Measurements from ENCODE around the gene MYO19. TPM values are rescaled to one million over a fixed set of nuclear protein-coding genes. Genes with fewer than 3 reads are reported as not detected.

The MYO19 gene
- total and polyA plus RNA-seq, 2 of the 8 experiments (the other 6 are each of a cell fraction or from before 2014, with no cell fraction given), result 126 to 163 TPM

DNA sequence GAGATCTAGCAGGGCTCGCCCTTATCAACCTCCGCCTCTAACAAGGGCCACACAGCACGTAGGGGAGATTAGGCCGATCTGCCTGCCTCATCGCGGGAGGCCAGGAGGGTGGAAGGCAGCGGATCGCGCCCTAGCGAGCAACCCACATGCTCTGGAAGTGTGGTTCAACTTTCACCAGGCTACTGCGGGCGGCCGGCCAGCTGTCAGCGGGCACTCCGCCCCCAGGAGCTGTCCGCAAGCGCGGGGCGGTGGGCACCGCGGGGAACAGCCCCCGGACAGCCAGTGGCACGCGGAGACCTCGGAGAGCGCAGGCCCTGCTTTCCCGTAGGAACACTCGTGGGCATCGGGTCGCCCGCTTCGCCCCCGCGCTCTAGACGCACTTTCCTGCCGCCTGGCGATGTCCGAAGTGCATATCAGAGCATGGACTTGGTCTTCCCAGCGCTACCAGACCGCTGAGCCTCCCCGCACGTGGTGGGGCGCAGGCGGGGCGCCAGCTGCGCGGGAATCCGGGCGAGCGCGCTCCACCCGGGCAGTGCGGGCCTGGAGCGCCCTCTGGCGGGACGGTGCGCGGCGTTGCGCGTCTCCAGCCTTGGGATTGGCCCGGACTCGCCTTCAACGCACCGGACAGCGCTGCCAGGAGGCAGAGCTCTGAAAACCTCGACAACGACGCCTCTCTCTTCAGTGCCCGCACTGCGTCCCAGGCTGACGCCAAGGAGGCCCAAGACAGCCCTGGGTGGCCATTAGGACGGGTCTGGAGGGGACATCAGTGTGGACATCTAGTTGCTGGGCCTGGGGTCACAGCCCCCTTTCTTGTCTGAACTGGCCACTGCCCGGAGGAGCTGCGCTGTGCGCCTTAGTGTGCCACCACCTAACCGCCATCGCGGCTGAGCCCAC is 51.8 kb downstream of the MYO19 start:
- Histone ChIP-seq H3K4me1 (replicated peaks in 1 of 4; ENCODE audit: control insufficient read depth in 3 of 4, insufficient read depth in 4 of 4, low read length in 3 of 4) (peaks cover 0 to 11% (median 9%) of the 10 kb centered on the region in 4 experiments; a peak in 5 of 7 replicates), H3K27me3 (replicated peaks in 1 of 4; ENCODE audit: control insufficient read depth in 3 of 4, extremely low read depth in 1 of 4, insufficient read depth in 3 of 4, low read length in 3 of 4) (peaks cover 15 to 31% (median 26%) of the 10 kb centered on the region in 4 experiments), H3K4ac (replicated peaks; ENCODE audit: insufficient read length, low read depth, low read length) (no peak overlapping the region), H3K79me2 (ENCODE audit: control insufficient read depth in 1 of 2, insufficient read depth in 2 of 2, low read length in 2 of 2) (peaks cover 0 to 8% of the 10 kb centered on the region in 2 experiments; a peak in 2 of 4 replicates), H2BK20ac (ENCODE audit: low read length) (peak overlapping the region; percentile 93; the same call in 1 of the 2 replicates), H3K18ac (ENCODE audit: extremely low read depth, low read length) (peak overlapping the region; percentile 83), H3K23ac (ENCODE audit: insufficient read length) (no peak overlapping the region), H2BK120ac (replicated peaks; ENCODE audit: low read depth, low read length) (no peak overlapping the region), H3K36me3 (ENCODE audit: control insufficient read depth in 2 of 4, insufficient read depth in 4 of 4, low read length in 3 of 4) (no peaks in the 10 kb centered on the region), H2BK15ac (ENCODE audit: low read length) (peak overlapping the region; percentile 98), H3K56ac (replicated peaks; ENCODE audit: insufficient read length, low read depth, low read length) (no peak overlapping the region), H4K91ac (replicated peaks; ENCODE audit: insufficient read length, low read length) (peak overlapping the region; percentile 88), H2BK5ac (ENCODE audit: low read depth, low read length) (peak overlapping the region; percentile 13; the same call in 1 of the 2 replicates), H3K14ac (ENCODE audit: insufficient read length) (no peak overlapping the region), H3K23me2 (ENCODE audit: low read depth, low read length) (peaks cover 7% of the 10 kb centered on the region), H3K9ac (replicated peaks in 1 of 4; ENCODE audit: extremely low read depth in 1 of 4, low read depth in 3 of 4, low read length in 3 of 4) (no peak overlapping the region; a peak in 2 of 7 replicates), H3K4me3 (ENCODE audit: extremely low read depth in 1 of 4, insufficient read depth in 2 of 4, low read depth in 3 of 4, low read length in 4 of 4) (peak overlapping the region in 2 of 4 experiments; percentile 3 to 50; a peak in 4 of 8 replicates), H2AFZ (ENCODE audit: low read length) (peak overlapping the region; percentile 56; the same call in 1 of the 2 replicates), H3K4me2 (ENCODE audit: insufficient read depth in 1 of 2, low read depth in 2 of 2, low read length in 2 of 2) (peak overlapping the region; percentile 33 to 61), H4K20me1 (replicated peaks in 1 of 2; ENCODE audit: control insufficient read depth in 1 of 2, insufficient read depth in 2 of 2, low read length in 2 of 2) (peaks cover 2 to 3% of the 10 kb centered on the region in 2 experiments), H3K9me3 (ENCODE audit: insufficient read depth in 2 of 2, low read depth in 1 of 2, low read length in 1 of 2) (no peaks in the 10 kb centered on the region), H3K27ac (ENCODE audit: low read depth, low read length) (no peak overlapping the region), H2AK5ac (ENCODE audit: low read depth, low read length) (no peak overlapping the region), H3K79me1 (ENCODE audit: low read depth, low read length) (peaks cover 2% of the 10 kb centered on the region; the same call in 1 of the 2 replicates), H4K8ac (ENCODE audit: extremely low read depth, insufficient read depth, low read length) (peak overlapping the region; percentile 58), H2BK12ac (ENCODE audit: low read depth, low read length) (peak overlapping the region; percentile 84; the same call in 1 of the 2 replicates), H4K5ac (ENCODE audit: insufficient read length, low read depth, low read length) (no peak overlapping the region)
- FAIRE-seq (no peak), DNase-seq (ENCODE audit: low read depth in 1 of 2, low spot score in 2 of 2) (peak; percentile 65 to 97)
- CTCF ChIA-PET (ENCODE audit: partially characterized antibody), result interaction anchor here (0.6 to 2.9 kb wide), 16 partner anchors 11 to 1962 kb away, joined by 3 to 17 read pairs (median 4); partner anchors contain the start of gene MRPL45
- WGBS, 2 experiments (ENCODE audit: extremely low coverage in 1 of 2, insufficient coverage in 1 of 2, insufficient read length in 1 of 2, insufficient replicate concordance in 2 of 2, low coverage in 1 of 2, low lambda C conversion rate in 2 of 2, missing lambda C conversion rate in 1 of 2), result 13% methylated on average over 74 of the region's 79 CpGs; no CpG with 5 or more reads in 1 of the 2 experiments
- POLR2A ChIA-PET (ENCODE audit: partially characterized antibody), result interaction anchor here (0.8 to 1.4 kb wide), 6 partner anchors 15 to 1839 kb away, joined by 3 read pairs; no protein-coding TSS in a partner anchor
- TF ChIP-seq TAF1 (IDR thresholded peaks at IDR 0.05; ENCODE audit: low read depth, low read length), result 0 out of 2 replicates have a peak, but pooled peaks have one; percentile 13
- TF ChIP-seq, protein P1, sequence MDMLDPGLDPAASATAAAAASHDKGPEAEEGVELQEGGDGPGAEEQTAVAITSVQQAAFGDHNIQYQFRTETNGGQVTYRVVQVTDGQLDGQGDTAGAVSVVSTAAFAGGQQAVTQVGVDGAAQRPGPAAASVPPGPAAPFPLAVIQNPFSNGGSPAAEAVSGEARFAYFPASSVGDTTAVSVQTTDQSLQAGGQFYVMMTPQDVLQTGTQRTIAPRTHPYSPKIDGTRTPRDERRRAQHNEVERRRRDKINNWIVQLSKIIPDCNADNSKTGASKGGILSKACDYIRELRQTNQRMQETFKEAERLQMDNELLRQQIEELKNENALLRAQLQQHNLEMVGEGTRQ (IDR thresholded peaks at IDR 0.05; ENCODE audit: low read length), result peak; percentile 59; the same call in 1 of the 2 replicates
- no peak for TF ChIP-seq CHD1 (IDR thresholded peaks at IDR 0.05; ENCODE audit: low read depth, low read length)
- TF ChIP-seq TAF7 (optimal IDR thresholded peaks at IDR 0.05; ENCODE audit: borderline replicate concordance, low read depth, low read length), result no peak
- TF ChIP-seq MAFK (IDR thresholded peaks at IDR 0.05; ENCODE audit: low read depth, low read length), result no peak
- TF ChIP-seq BACH1 (IDR thresholded peaks at IDR 0.05; ENCODE audit: low read length), result no peak
- no peak for TF ChIP-seq POU5F1 (IDR thresholded peaks at IDR 0.05; ENCODE audit: low read depth, low read length)
- TF ChIP-seq FOSL1 (IDR thresholded peaks at IDR 0.05; ENCODE audit: insufficient read depth, low read depth, low read length), result no peak
- TF ChIP-seq NANOG (IDR thresholded peaks at IDR 0.05; ENCODE audit: insufficient read depth, low read depth, low read length, poor library complexity, severe bottlenecking), result no peak

Data from H1 (cell line).